UCSD-AML1 (cell line): ENCODE data around the gene ZNF512B.
"Not testable (repeated sequence)": the region's sequence is repeated elsewhere in the genome, so short reads cannot be mapped to it uniquely, and the experiment has no call there.

ENCODE experiments used
- DNase-seq: peaks from one replicate; lab custom pipeline; 2025; ENCODE audit not compliant: unreplicated experiment; lab: John Stamatoyannopoulos, UW

ZNF512B gene

DNA sequence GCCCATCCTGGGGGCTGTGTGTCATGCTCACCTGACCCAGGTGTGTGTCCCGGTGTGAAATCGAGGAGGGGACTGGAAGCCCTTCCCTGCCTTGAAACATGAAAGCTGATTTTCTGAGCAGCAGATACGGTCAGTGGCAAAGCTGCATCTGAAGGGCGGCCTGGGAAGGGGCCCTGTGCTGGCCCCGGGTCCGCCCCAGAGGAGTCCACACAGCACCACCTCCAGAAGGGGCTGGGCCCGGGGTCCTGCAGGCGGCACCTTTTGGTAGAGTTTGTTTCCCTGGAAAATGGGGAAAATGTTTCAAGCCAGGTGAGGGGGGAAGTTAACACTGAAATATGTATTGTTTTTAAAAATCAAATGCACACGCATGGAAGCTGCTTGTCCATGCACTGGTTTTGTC is 34.3 kb downstream of the ZNF512B start:
- no peak for DNase-seq

DNA sequence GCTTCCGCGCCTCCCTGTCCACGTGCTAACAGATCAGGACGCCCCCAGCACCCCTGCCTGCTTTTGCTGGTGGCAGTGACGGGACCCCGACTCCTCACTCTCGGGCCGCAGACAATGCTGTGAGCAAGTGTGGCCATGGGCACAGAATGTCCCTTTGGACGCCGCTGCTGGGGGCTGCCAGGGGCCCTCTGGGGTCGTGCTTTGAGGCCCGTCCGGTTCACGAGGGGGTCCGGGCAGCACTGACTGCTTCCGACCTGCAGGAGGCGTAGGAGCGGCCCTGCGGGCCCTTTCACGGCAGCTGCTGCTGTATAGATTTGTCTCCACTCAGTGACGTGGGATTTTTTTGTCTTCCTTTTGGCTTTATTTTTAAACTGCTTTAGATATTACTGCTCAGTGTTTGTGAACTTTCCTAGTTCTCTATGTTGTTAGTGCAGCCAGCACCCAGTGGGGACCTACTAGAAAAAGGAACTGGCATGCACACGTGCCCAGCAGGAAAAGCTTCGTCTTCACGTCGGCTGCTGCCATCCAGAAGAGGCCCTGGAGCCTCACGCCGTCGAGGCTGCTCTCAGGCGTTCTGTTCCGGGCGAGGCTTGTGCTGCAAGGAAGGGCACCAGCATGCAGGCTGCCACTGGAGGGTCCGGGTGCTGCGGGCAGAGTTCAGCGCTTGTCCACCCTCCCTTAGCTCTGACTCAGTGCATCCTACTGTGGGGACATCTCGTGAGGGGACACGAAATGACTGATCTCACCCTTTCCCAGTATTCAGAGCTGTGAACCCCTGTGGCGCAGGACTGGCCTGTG is 35.3 kb downstream of the ZNF512B start:
- no peak for DNase-seq

DNA sequence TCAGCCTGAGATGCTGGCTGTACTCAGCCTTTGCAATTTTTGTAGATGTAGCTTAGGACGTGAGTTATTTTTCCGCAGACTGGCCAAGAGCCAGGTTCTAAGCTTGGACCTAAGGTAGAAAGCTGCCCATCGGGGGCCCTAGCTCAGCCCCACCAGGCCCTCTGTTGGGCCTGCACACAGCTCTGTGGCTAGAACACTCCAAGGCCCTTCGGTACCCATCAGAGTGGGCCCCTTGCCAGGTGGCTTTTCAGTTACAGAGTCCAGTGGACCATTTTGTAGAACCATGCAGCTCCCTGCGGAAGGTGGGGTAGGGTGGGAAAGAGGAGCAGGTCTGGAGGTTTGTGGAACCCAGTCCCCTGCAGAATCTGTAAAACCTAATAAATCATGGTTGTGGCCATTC is 36.1 kb downstream of the ZNF512B start:
- no peak for DNase-seq

DNA sequence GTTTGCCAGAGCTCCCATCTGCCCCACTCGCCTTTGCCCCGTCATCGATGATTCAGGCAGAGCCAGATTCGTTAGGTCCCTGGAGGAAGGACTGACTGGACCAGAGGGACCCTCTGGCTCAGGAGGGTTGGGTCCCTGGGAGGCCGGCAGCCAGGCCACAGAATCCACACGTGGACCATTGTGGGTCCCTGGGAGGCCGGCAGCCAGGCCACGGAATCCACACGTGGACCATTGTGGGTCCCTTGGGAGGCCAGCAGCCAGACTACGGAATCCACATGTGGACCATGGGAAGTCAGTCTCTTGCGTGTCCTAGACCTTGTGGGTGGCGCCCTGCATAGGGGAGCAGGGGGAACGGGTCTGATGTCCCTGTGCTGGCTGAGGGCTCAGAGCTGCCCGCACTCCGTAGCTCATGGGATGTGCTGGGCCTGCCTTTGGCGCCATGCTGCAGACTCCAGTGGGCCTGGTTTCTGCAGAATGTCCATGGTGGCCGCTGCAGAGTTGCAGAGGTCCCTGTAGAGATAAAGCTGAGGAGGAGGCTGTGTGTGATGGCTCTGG is 37.0 kb downstream of the ZNF512B start:
- no peak for DNase-seq

DNA sequence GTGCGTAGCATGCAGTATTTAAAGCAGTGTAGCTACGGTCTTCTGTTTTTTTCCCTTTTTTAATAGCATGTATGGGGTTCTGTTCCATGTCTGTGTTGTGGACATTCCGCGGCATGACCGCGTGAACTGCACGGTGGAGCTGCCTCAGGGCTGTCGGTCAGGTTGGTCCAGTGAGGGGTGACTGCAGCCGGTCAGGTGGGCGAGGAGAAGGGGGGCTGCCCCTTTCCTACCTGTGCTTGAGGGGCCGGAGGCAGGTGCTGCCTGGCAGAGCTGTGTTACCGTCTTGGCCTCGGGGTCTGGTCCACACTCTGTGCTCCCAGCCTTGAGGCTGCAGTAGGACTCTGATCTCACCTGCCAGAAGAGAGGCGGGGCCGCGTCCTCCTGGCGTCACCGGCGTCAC is 38.0 kb downstream of the ZNF512B start:
- DNase-seq = no peak

DNA sequence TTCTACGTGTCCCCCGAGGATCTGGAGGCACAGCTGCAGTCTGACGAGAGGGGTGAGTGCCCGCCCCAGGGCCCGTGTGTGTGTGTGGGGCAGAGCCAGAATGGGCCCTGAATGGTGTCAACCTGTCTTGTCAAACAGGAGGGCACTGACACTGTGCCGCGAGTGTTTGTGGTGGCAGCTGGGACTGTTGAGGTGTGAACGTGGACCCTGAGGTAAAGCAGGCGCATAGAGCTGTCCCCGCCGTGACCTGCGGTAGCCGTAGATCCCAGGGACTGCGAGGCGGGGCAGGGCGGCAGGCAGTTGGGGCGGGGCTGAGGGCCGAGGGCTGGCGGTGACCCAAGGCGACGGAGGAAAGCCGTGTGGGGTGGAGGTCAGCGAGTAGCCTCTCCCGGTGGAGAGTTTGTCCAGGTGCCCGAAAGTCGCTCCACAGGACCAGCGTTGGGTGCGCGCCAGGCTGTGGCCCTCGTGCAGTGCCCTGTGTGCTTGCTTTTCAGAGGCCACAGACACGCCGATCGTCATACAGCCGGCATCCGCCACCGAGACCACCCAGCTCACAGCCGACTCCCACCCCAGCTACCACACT is 38.7 kb downstream of the ZNF512B start:
- DNase-seq = no peak

DNA sequence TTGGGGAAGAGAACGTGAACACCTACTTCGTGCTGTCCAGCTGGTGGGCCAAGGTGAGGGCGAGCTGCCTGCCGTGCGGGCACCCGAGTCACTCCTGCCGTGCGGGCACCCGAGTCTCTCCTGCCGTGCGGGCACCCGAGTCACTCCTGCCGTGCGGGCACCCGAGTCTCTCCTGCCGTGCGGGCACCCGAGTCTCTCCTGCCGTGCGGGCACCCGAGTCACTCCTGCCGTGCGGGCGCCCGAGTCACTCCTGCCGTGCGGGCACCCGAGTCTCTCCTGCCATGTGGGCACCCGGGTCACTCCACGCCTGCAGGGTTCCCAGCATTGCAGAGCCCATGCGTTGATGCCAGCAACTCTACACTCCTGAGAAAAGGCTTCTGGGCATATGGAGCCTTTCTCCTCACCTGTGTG is 40.3 kb downstream of the ZNF512B start:
- not testable (repeated sequence) for DNase-seq

DNA sequence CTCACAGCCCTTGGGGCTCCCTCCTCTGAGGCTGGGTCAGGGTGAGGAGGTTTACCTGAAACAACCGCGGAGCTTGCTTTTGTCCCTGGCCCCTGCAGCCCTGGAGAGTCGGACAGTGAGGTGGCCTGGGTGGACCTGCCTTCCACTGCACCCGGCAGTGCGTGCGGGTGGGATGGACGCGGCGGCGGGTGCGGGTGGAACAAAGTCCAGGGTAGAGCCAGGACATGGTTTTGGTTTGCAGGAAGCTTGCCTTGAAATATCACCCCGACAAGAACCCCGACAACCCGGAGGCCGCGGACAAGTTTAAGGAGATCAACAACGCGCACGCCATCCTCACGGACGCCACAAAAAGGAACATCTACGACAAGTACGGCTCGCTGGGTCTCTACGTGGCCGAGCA is 40.7 kb downstream of the ZNF512B start:
- no peak for DNase-seq

DNA sequence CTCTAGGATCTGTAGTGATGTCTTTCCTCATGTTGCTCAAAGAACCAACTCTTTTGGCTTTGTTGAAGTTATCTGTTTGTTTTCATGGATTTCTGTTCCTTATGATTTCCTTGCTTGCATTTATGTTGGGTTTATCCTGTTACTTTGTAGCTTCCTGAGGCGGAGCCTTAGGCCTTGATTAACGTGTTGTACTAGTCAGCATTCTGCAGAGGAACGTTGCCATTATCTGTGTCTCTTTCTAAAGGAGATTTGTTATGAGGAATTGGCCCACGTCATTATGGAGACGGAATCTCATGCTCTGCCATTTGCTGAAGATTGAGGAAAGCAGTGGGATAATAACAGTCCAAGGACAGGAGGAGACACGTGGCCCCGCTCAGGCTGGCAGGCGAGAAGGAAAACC is 43.4 kb downstream of the ZNF512B start:
- no peak for DNase-seq

DNA sequence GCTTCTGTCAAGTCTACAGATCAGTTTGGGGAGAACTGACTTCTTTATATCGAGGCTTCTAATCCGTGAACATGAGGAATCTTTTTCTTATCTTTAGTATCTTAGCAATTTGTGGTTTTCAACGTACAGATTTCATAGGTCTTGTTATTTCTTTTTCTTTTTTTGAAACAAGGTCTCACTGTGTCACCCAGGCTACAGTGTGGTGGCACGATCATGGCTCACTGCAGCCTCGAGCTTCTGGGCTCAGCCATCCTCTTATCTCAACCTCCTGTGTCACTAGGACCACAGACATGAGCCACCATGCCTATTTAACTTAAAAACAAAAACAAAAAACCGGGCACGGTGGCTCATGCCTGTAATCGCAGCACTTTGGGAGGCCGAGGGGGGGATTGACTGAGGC is 45.5 kb downstream of the ZNF512B start:
- DNase-seq = no peak

DNA sequence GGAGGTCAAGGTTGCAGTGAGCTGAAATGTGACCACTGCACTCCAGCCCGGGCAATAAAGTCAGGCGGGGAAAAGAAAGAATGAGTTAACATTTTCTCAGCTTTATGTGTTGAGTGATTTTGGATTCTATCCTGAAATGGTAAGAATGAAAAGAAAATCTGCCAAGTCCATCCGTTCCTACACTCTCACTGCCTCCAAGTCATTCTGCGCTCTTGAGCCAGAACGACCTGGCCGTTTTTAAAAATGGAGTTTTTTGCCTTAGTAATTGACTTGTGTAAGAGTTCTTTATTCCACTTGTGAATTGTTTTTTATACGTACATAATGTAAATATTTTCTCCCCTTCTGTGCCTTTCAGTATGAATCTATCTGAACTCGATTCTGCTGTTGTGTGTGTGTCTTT is 46.1 kb downstream of the ZNF512B start:
- DNase-seq = no peak

DNA sequence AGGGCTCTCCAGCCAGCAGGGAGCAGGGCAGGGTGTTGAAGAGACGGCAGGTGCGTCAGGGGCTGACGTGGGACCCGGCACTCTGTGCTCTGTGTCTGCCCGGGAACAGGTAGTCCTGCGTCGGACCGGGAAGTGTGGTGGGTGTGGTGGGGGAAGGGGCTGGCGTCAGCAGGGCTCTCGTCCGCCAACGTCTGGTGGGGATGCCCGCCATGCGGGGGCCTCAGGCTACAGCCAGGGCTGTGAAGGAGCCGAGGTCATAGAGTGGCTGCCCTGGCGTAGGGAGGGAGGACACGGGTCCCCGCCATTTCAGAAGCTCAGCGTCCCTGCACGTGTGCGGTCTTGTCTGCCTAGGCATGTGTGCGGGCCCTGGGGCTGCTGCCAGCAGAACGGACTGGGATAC is 49.5 kb downstream of the ZNF512B start:
- DNase-seq = no peak

DNA sequence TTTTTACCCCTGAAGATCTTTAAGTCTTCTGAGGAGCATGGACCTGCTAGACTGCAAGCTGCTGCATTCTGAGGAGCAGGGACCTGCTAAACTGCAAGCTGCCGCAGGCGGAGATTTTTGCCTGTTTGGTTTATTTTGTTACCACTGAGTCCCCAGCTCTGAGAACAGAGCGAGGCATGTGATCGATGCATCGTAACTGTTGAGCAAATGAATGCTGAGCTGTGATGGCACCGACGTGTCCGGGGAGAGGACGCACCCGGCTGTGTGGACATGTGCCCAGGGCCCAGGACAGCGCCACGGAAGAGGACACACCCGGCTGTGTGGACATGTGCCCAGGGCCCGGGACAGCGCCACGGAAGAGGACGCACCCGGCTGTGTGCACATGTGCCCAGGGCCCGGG is 50.6 kb downstream of the ZNF512B start:
- DNase-seq = no peak

DNA sequence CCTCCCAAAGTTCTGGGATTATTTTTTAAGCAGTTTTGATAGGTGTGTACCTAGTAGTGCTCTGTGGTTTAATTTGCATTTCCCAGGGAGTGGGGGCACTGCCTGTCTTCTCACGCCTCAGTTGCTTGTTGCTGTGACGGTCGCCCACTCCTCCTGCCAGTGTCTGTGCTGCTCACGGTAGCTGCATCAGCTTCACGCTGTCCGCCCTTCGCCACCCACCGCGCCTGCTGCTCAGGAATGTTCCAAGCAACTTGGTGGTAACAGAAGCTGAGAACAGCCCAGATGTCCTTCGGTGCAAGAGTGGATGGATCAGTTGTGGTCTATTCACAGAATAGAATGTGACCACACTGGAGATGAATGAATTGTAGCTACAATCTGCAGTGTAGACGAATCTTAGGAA is 51.9 kb downstream of the ZNF512B start:
- DNase-seq = no peak

DNA sequence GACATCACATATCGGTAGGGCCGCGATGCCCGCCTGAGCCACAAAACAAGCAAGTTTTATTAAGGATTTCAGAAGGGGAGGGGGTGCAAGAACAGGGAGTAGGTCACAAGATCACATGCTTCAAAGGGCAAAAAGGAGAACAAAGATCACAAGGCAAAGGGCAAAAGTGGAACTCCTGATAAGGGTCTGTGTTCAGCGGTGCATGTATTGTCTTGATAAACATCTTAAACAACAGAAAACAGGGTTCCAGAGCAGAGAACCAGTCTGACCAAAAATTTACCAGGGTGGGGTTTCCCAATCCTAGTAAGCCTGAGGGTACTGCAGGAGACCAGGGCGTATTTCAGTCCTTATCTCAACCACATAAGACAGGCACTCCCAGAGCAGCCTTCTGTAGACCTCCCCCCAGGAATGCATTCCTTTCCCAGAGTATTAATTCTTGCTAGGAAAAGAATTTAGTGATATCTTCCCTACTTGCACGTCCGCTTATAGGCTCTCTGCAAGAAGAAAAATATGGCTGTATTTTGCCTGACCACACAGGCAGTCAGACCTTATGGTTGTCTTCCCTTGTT is 53.3 kb downstream of the ZNF512B start:
- DNase-seq = not testable (repeated sequence)

DNA sequence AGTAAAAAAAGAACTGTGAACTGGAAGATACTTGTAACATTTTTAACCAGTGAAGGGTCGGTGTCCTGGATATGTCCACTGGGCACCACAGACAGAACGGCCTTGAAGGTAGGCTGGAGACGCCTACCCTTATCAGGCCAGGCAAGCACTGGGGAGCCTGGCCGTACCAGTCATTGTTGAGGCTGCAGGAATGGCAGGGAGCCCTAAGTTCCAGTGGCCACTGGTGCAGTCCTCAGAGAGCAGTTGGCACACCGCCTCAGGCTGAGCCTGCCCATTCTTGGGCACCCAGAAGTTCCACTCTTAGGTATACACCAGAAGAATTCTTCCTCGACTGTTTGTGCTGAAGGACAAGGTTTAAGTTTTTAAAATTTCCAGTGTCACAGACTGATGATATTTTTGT is 54.3 kb downstream of the ZNF512B start:
- DNase-seq = no peak

DNA sequence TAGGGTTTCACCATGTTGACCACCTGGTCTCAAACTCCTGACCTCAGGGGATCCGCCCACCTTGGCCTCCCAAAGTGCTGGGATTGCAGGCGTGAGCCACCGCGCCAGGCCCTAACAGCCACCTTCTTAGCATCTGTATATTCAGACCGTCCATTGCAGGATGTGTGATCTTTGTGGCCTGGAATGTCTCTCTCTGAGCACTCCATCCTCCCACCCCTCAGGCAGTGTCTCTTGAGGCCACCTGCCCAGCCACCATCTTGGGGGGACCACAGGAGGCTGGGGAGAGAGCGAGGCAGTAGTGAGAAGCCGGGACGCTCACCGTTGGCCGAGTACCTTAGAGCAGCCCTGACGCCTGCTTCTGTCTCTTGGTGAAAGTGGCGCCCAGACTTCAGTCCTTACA is 56.0 kb downstream of the ZNF512B start:
- DNase-seq = no peak

DNA sequence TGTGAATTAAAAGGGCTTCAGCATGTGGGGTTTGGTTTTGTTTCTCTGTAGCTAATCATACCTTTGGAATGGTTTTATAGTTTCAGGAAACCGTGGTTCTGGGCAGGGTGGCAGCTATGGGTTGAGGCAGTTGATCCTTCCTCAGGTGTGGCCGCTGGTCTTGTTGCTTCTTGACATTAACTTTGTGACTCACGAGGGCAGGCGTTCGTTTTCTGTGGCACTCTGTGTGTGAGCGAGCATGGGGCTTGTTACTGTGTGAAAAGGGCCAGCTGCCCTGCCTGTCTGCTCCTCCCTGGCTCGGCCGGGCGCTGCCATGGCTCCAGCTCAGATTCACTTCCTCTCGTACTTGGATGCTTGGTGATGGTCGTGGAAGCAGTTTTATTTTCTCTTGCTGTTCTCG is 58.6 kb downstream of the ZNF512B start:
- no peak for DNase-seq

DNA sequence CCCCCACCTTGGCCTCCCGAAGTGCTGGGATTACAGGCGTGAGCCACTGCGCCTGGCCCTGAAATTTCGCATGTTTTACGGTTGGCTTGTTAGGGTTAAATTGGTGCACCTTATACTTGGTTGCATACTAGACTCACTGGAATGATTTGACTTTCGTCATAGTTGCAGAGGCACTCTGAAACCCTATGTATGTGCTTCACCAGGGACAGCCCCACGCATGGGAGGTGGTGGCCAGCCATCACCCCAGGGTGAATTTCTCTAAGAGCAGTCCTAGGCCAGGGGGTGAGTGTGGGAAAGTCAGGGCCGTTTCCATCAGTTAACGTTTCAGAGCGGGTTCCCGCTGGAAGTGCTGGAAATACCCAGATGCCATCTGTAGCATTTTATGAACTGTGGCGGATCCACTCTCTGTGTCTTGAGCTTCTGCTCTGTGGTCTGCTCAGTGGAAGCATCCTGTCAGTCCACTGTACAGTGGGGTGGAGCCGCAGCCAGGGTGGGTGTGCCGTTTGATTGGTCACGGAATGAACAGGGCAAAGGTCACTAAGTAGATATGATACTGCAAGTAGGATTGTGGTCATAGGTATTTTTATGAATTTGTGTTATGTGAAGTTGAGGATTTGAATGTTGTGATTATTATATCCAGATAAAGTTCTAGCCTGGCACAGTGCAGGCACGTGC is 61.6 kb downstream of the ZNF512B start:
- no peak for DNase-seq
